ENCODE results near the gene VEPH1.

The VEPH1 gene

DNA sequence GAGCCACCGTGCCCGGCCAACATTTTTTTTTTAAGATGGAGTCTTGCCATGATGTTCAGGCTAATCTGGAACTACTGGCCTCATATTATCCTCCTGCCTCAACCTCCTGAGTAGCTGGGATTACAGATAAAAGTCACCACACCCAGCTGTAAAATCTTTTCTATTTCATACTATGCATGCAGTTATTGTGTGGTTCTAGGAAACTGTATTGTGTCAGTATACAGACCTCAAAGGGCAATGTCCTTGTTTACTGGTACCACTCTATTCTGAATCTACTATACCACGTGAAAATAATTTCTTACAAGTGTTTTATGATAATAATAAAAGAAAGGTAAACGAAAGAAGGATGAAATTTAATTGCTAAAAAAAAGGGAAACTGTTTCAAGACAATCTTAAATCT, 190.0 kb downstream of the VEPH1 start:
- no peak for DNase-seq (ENCODE audit: extremely low read depth in 1 of 2, low read depth in 1 of 2)

DNA sequence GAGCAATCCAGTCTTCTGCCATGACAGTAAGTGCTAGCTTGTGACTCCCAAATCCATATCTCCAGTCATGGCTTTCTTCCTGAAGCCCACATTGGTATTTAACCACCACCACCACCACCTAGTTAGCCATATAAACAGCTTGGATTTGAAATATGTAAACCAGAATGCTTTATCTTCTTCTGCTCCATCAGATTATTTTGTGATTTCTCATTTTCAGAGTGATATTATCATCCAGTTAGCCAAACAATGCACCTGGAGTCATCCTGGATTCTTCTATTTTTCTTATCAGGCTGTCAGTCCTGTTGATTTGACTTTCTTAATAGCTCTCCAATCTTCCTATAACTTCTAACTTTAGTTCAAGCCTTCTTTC, 190.9 kb downstream of the VEPH1 start:
- DNase-seq (ENCODE audit: extremely low read depth in 1 of 2, low read depth in 1 of 2) = no peak

DNA sequence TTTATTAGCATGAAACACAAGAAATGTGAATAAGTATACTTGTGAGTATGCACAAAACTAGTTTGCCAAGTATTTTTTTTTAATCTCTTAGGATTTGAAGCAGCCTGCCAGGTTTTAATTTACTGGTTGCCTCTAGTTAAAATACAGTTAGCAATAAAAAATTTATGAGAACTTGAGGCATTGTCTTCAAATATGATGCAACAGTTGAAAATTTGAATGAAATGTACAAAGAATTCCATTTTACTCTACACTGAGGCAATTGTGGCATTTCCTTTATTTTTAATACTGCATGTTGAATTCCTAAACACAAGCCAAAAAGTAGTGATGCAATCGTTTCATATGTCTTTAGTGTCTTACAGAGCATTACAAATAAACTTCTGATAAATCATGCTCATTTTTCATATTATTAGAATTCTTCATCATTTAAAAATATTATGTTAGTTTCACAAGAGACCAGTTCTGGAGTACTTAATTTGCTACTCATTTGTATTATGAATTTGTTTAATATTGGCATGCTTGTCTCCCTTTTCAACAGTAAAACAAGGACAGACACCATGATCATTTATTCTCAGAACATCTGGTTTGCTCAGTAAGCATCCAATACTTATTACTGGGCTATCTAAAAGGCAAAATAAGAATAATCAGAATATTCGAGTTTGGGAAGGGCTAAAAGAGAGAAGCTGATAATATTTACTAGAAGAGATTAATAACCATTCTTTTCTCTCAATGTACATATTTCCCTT, 191.4 kb downstream of the VEPH1 start:
- no peak for DNase-seq (ENCODE audit: extremely low read depth in 1 of 2, low read depth in 1 of 2)

DNA sequence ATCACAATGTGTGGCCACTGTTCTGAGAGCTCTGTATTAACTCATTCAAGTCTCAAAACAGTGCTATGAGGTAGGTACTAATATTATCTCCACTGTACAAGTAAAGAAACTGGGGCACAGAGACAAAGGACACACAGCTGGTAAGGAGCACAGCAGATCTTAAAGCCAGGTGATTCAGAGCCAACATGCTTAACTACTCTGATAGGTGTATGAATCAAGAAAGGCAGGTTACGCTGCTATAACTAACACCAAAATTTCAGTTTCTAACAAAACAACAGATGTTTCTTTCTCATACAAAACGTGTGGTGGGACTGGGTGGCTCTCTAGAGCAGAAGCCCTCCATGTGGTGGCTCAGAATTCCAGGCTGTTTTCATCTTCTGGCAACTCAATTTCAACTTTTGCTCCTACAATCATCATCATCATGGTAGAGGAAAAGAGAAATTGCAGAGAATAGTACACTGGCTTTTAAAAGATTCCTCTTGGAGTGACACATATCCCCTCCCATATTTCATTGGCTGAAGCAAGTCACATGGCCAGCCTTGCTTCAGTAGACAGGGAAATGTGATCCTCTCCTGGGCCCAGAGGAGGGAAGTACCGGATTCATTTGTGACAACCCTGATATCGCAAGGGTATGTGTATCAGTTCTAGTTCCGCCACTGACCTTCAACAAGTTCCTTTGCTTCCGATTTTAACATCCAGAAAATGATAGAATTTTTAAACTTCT, 192.7 kb downstream of the VEPH1 start:
- no peak for DNase-seq (ENCODE audit: extremely low read depth in 1 of 2, low read depth in 1 of 2)

DNA sequence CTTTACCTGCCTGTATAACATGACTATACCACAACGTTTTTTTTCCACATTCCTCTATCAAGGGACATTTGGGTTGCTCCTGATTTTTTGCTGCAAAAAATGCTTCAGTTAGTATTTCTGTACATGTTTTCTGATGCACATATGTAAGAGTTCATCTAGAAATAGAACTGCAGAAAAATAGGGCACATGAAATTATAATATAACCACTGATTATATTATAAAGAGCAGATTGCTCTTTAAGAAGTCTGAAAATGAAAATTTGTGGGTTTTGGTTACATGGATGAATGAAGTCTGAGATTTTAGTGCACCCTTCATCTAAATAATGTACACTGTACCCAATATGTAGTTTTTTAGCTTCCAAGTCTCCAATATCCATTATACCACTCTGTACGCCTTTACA, 196.7 kb downstream of the VEPH1 start:
- DNase-seq (ENCODE audit: extremely low read depth in 1 of 2, low read depth in 1 of 2) = no peak

DNA sequence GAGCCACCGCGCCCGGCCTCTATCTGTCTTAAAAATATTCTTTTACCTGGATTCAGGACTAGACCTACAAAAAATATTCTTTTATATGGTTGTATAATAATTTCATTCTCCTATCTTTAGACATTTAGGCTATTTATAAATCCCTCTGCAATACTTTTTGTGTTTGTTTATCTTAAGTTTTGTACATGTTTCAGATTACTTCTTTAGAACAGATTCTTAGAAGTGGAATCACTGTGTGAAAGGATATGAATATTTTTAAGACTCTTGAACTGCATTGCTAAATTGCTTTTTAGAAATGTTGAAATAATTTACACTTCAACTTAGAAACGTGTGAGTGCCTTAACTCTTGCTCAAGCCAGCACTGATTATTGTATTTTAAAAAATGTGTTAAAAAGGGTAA, 197.8 kb downstream of the VEPH1 start:
- DNase-seq (ENCODE audit: extremely low read depth in 1 of 2, low read depth in 1 of 2) = no peak

DNA sequence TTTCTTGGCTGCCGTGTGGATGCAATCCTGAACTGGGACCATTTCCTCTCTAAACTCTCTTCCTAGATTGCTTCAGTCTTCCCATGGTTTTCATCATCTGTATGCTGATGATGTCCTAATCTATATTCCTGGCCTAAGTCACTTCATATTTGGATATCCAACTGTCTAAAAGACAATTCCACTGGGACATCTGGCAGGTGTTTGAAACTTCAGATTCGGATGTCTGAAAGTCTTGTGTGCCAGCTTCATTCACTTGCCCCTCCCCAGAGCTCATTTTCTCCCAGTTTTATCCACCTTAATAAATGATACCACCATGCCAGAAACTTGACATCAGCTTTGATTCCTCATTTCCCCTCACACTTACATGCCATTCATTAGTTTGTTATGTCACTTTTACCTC, 201.5 kb downstream of the VEPH1 start:
- no peak for DNase-seq (ENCODE audit: extremely low read depth in 1 of 2, low read depth in 1 of 2)

DNA sequence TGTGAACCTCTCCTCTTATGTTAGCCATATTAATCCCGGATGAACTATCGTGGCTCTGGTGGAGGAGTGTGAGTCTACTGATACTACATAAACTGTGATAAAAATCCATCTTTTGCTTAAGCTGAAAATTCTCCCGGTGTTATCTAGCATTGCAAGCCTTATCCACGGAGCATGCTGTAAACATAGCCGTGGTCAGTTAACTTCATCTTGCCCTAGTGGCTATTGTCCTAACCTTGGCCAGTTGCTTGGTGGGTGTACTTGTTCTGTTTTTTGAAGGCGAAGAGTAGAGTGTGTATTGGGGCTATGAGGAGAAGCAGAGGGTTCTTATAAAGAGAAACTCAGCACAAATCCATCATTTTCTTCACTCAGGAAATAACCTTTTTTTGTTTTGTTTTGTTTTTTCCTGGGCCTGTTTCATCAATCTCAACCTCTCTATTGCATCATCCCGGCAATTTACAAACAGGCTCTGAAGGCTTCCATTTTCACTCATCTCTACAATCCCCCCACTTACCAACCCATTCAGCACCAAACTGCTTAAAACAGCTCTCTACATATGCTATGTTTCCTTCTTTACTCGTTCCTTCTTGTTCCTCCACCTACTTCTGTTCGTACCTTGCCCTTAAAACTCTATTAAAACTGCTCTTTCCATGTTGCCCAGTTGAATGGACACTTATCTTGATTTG, 202.1 kb downstream of the VEPH1 start:
- no peak for DNase-seq (ENCODE audit: extremely low read depth in 1 of 2, low read depth in 1 of 2)

DNA sequence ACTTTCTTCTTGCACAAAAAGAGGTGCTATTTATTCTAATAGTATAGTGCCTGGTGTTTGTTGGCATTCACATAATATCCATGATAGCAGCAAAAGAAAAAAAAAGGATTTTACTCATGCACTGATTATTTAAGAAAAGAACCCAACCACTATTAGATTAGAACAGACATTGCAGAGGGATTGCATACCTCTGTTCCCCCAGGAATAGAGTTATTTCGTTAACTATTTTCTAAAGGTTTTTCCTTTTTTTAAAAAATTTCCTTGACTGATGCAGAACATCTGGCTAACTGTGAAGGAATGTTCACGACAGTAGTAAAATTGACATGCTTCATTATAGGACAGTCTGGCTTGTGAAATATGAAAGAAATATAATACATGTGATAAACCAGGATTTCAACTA, 203.1 kb downstream of the VEPH1 start:
- no peak for DNase-seq (ENCODE audit: extremely low read depth in 1 of 2, low read depth in 1 of 2)

DNA sequence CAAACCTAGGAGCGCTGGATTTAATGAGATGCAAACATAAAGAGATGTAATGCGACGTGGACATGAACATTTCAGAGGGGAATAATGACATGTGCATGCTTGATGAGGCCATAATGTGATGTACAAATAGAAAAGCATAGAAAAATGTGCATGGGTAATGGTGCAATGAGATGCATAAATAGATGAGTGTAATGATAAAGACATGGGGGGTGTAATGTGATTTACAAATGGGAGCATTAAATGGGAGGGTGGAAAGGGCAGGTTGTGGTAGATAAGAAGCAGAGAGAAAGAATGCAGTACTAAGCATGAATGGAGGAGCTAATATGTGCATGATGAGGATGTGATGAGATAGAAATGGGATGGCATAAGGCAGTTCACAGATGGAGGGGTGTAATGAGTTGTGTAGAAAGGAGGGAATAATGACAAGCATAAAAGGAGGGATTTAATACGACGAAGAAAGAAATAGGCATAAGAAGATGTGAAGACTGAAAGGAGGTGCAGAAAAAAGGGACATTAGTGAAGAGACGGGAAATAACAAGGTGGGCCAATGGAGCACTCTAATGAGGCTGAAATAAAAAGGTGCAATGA, 205.8 kb downstream of the VEPH1 start:
- DNase-seq (ENCODE audit: extremely low read depth in 1 of 2, low read depth in 1 of 2) = no peak

DNA sequence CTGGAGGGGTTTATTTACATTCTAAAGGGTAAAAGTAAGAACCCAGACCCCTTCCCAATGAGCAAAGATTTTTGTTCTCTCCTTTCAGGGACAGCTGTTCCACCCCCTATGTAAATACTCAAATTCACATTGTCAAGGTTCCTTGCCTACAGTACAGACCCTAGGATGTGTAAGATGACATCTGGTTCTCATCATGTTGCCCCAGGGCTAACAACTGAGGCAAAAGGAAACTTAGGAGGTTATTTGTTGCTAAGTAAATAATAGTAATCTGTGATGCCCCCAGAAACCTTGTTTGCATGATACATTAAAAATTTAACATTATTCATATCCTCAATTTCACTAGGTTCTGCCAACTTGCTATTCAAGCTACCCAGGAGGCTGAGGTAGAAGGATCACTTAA, 208.3 kb downstream of the VEPH1 start:
- DNase-seq (ENCODE audit: extremely low read depth in 1 of 2, low read depth in 1 of 2) = no peak

DNA sequence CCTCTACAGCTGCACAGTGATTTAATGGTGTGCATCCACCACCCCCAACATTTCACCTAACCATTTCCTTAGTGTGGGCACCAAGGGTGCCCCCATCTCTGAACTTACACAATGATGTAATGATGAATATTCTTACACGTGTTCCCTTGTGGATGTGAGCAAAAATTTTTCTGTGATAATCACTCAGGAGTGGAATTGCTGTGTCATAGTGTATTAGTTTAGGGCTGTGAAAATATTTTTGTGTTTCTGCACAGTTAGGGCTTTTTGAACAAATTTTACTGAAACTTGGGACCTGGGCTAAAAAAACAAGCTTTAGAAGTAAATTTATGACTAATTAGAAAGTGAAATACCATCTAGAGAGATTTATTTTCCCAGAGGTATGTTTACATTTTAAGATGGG, 208.7 kb downstream of the VEPH1 start:
- no peak for DNase-seq (ENCODE audit: extremely low read depth in 1 of 2, low read depth in 1 of 2)

DNA sequence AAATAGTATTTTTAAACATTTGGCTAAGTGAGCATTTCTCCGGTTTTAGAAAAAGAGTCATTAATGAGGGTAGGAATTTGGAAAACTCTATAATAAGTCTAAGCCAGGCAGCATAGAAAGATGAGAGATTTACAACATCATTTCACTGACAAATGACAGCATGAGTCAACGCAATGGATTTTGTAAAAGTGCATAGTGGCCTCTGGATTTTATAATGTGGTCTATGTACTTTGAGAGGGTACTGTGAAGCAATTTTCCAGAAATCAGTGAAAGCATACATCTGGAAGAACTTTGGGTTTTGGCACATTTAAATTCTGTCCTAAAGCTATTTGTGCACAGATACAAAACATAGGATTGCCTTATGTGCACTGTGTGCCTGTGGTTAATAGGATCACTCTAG, 212.4 kb downstream of the VEPH1 start:
- DNase-seq (ENCODE audit: extremely low read depth in 1 of 2, low read depth in 1 of 2) = no peak

DNA sequence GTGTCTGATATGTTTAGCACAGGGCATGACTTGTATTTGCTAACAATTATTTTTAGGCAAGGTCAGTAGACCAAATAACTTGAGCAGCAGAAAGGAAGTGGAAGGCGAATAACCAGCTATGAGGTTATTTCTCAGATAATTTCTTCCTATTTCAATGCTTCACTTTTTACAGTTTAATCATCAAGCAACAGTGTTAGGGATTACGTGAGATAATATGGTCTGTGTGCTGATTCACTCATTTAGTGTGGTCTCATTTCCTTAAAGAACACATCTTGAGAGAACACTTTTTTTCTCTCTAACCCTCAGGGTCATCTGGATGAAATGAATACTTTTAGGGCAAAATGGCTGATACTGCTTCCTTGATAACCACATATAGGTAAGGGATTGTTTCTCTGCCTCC, 217.2 kb downstream of the VEPH1 start:
- DNase-seq (ENCODE audit: extremely low read depth in 1 of 2, low read depth in 1 of 2) = no peak

DNA sequence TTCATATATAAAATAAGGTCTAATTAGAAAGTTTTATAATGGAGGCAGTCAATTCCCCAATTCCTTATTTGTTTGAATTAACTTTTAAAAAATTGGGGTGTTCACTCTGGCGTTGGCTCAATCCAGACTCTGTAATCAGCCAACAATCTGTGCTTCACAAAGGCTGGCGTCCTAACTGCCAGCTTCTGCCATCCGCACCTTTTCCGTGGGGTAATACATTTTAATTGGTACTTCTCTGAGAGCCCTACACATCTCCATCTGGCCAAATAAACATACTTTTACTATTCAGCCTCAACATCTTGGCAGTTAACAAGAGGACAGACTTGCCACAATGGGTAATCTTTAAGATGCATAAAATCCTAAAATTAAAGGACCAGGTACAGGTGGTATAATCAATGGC, 218.1 kb downstream of the VEPH1 start:
- no peak for DNase-seq (ENCODE audit: extremely low read depth in 1 of 2, low read depth in 1 of 2)

DNA sequence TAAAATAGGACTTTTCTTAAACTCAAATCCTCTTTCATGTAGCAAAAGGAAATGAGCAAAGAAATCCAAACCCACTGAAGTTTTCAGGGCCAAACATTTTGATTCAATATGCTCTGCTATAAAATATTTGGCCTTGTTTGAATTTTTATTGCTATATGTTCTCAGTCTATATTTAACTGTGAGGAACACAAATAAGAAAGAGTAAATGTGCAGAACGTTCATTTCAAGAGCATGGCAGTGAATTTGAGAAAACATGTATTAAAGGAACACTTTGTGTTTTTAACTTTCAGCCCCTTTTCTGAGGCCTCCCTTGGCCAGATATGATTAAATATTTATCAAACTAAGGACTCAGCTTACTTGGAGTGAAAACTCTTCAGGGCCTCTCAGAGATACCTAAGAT, 218.5 kb downstream of the VEPH1 start:
- DNase-seq (ENCODE audit: extremely low read depth in 1 of 2, low read depth in 1 of 2) = no peak

DNA sequence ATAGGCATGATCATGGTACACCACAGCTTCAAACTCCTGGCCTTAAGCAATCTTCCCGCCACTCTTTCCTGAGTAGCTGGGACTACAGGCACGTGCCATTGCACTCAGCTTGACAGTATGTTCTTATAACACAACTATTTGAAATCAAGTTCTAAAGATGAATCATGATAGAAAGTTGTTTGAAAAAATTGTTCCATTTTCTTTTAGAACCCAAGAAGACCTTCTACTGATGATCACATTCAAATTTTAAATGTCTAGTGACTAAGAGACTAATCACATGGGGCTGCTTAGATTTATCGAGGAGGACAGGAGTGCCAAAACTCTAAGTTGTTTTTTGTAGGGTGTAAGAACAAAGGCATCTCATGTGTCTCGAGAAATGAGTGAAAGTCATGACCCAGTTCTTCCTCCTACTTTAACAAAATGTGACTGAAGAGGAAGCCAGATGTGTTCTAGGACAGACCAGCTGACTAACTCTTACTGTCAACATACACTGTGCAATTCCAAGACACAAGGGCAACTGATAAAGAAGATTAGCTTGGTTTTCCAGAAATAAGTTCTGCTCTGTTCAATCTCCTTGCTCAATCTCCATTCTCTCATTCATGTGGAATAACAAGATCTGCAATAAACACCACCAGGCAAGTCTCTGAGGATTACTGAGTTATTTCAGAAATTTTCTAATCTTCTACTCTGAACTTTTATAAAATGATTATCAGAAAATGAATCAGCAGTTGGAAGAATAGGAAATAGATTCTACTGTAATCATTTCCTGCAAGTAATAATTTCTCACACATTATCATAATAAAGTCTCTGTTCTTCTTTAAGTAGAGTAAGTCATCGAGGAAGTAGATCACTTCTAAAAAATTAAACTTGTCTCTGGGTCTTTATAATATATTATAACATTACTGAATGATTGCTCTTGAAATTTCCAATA, 220.7 kb downstream of the VEPH1 start:
- no peak for DNase-seq (ENCODE audit: extremely low read depth in 1 of 2, low read depth in 1 of 2)

DNA sequence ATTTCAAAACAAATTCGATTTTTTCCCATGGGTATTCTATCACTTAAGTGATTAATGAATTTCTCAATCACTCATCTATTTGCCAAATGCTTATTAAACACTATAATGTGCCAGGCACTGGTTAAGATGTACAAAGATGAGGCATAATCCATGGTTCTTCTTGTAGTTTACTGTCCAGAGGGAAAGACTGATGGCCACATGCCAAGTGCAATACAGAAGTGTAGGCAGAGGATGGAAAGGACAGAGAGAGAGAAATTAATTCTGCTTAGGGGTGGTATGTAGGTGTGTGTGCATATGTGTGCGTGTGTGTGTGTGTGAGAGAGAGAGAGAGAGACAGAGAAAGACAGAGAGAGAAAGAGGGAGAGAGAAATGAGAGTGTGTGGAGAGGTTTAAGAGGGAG, 222.4 kb downstream of the VEPH1 start:
- DNase-seq (ENCODE audit: extremely low read depth in 1 of 2, low read depth in 1 of 2) = no peak

DNA sequence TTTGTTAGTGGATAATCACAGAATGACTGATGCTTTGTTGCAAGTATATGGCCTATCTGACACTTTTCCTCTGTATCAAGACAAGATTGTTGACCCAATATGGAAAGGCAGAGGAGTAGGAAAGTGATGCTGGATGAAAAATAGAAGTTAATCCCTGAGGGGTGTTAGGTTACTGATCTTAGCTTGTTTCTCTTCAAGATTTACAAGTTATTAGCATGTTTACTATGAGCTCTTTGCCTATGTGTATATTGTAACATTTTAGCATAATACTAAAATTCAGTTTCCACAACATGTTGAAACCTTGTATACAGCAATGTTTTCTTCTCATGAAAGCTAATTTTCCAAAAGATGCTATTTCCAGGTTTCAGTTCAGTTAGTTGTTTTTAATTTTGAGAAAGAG, 222.9 kb downstream of the VEPH1 start:
- DNase-seq (ENCODE audit: extremely low read depth in 1 of 2, low read depth in 1 of 2) = no peak

DNA sequence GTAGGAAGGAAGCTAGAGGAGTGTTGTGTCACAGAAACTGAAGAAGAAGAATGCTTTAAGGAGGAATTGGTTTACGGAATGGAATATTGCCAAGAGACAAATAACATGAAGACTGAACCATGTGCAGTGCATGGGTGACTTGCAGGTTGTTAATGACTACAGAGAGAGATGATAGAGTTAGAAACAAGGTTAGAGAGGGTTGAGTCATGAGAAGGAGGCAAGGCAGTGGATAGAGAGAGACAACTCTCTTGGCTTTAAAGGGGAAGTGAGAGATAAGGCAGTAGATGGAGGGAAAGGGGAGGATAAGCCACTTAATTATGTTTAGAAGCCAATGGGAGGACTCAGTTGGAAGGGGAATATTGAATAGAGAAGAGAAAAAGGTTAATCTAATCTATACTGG, 224.0 kb downstream of the VEPH1 start:
- no peak for DNase-seq (ENCODE audit: extremely low read depth in 1 of 2, low read depth in 1 of 2)

DNA sequence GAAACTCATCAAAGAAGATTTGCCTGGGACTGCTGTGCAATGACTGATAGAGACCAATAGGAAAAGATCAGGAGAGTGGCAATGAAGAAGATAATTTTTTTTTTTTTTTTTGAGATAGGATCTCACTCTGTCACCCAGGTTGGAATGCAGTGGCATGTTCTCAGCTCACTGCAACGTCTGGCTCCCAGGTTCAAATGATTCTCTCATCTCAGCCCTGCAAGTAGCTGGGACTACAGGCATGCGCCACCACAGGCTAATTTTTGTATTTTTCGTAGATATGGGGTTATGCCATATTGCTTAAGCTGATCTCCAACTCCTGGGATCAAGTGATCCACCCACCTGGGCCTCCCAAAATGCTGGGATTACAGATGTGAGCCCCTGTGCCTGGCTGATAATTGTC, 226.4 kb downstream of the VEPH1 start:
- no peak for DNase-seq (ENCODE audit: extremely low read depth in 1 of 2, low read depth in 1 of 2)

Measured in activated CD8-positive, alpha-beta memory T cell treated with anti-CD3 and anti-CD28 coated beads for 1 hour (primary cell).